K562 (cell line): ENCODE data around the gene HCFC1R1. TPM values are rescaled to one million over a fixed set of nuclear protein-coding genes. Genes with fewer than 3 reads are reported as not detected.
A peak's percentile ranks its signal among the peaks of the same experiment; 100 is the strongest.

Experiments
- polyA plus RNA-seq, 8 experiments: library from polyadenylated mRNA; depleted of rRNA in 4 of 8; stranded (reverse) in 5 of 8; unstranded in 3 of 8; fragments of >200 nt; fragmentation: Nextera tagmentation in 2 of 8; fragmentation: Illumina TruSeq in 1 of 8; extraction: Ambion mirVana in 2 of 8; extraction: Trizol in 1 of 8; gene quantifications; 2 replicates each; pipeline versions ENCODE4 v1.2.1 to v1.2.3, GENCODE V29; 2011 to 2014; ENCODE audit warnings: inconsistent platforms in 1 of 8, missing spikeins in 1 of 8
- total RNA-seq, 7 experiments: library from RNA; depleted of rRNA in 6 of 7; stranded (reverse); fragments of >200 nt in 6 of 7; fragmentation: Illumina TruSeq in 2 of 7; extraction: Trizol in 2 of 7; gene quantifications; 2 replicates each; pipeline versions ENCODE4 v1.2.1 to v1.2.3, GENCODE V29; 2011 to 2021; ENCODE audit warnings: low replicate concordance in 1 of 7
- TF ChIP-seq, protein P1 (sequence below): sonication (generic); formaldehyde crosslinking; IDR thresholded peaks from 2 replicates; pipeline ENCODE4 v1.8.0; 2023; ENCODE audit warnings: mild to moderate bottlenecking, missing genetic modification reagents
- TF ChIP-seq, protein P2 (sequence below), 2 experiments: fragments of 450-650 bp in 1 of 2; sonication (generic) in 1 of 2; formaldehyde crosslinking in 1 of 2; IDR thresholded peaks; 2 replicates each; pipeline versions ENCODE4 v1.7.1 to v1.9.0; 2016 to 2022; ENCODE audit warnings: inconsistent platforms in 1 of 2, mild to moderate bottlenecking in 1 of 2, missing genetic modification reagents in 1 of 2
- TF ChIP-seq, protein P3 (sequence below): fragments of 200-800 bp; sonication (Bioruptor generic); IDR thresholded peaks from 2 replicates; pipeline ENCODE4 v1.6.1; 2017; ENCODE audit warnings: missing genetic modification characterization, missing compliant biosample characterization
- TF ChIP-seq, protein P4 (sequence below): fragments of 200-800 bp; sonication (Bioruptor generic); IDR thresholded peaks from 2 replicates; pipeline ENCODE4 v1.6.1; 2016; ENCODE audit warnings: missing genetic modification characterization, missing compliant biosample characterization

HCFC1R1 gene
- total and polyA plus RNA-seq, 9 of the 15 experiments (the other 6 are each of a cell fraction or from before 2014, with no cell fraction given), result 2.2 to 29.0 (median 11.2) TPM

DNA sequence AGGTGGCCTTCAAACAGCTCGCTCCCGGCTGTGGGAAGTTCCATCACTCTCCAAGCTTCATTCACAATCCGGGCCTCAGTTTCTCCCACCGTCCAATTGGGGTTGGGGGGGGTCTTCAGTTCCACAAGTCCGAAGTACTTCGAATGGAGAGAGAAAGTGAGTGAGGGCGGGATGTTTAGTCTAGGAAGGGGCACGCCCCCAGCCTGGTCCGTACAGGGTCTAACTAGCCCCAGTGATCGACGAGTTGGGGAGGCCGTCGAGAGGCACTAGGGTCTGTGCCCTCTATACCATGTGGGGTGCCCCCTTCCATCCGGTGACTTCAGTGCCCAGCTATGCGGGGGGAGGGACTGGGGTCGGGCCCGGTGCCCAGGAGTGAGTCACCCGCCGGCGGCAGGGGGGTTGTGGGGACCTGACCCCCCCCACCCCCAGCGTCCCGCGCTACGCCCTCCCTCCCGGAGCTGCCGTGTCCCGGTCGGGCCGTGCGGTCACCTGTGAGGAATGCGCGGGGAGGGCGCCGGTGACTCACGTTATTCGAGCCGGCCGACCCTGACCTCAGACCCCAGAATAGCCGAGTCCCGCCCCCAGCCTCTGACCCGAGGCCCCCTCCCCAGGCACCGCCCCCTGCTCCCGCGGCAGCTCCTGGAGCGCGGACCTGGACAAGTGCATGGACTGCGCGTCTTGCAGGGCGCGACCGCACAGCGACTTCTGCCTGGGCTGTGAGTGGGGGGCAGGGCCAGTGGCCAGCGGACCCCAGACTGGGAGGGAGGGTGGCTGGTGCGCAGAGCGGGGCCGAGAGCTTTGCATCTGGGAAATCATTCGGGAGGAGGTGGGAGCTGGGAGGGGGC is 2.9 kb downstream of the HCFC1R1 start (continued):
- TF ChIP-seq, protein P1, sequence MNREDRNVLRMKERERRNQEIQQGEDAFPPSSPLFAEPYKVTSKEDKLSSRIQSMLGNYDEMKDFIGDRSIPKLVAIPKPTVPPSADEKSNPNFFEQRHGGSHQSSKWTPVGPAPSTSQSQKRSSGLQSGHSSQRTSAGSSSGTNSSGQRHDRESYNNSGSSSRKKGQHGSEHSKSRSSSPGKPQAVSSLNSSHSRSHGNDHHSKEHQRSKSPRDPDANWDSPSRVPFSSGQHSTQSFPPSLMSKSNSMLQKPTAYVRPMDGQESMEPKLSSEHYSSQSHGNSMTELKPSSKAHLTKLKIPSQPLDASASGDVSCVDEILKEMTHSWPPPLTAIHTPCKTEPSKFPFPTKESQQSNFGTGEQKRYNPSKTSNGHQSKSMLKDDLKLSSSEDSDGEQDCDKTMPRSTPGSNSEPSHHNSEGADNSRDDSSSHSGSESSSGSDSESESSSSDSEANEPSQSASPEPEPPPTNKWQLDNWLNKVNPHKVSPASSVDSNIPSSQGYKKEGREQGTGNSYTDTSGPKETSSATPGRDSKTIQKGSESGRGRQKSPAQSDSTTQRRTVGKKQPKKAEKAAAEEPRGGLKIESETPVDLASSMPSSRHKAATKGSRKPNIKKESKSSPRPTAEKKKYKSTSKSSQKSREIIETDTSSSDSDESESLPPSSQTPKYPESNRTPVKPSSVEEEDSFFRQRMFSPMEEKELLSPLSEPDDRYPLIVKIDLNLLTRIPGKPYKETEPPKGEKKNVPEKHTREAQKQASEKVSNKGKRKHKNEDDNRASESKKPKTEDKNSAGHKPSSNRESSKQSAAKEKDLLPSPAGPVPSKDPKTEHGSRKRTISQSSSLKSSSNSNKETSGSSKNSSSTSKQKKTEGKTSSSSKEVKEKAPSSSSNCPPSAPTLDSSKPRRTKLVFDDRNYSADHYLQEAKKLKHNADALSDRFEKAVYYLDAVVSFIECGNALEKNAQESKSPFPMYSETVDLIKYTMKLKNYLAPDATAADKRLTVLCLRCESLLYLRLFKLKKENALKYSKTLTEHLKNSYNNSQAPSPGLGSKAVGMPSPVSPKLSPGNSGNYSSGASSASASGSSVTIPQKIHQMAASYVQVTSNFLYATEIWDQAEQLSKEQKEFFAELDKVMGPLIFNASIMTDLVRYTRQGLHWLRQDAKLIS, result peak; percentile 35; the same call in 1 of the 2 replicates
- TF ChIP-seq, protein P2, sequence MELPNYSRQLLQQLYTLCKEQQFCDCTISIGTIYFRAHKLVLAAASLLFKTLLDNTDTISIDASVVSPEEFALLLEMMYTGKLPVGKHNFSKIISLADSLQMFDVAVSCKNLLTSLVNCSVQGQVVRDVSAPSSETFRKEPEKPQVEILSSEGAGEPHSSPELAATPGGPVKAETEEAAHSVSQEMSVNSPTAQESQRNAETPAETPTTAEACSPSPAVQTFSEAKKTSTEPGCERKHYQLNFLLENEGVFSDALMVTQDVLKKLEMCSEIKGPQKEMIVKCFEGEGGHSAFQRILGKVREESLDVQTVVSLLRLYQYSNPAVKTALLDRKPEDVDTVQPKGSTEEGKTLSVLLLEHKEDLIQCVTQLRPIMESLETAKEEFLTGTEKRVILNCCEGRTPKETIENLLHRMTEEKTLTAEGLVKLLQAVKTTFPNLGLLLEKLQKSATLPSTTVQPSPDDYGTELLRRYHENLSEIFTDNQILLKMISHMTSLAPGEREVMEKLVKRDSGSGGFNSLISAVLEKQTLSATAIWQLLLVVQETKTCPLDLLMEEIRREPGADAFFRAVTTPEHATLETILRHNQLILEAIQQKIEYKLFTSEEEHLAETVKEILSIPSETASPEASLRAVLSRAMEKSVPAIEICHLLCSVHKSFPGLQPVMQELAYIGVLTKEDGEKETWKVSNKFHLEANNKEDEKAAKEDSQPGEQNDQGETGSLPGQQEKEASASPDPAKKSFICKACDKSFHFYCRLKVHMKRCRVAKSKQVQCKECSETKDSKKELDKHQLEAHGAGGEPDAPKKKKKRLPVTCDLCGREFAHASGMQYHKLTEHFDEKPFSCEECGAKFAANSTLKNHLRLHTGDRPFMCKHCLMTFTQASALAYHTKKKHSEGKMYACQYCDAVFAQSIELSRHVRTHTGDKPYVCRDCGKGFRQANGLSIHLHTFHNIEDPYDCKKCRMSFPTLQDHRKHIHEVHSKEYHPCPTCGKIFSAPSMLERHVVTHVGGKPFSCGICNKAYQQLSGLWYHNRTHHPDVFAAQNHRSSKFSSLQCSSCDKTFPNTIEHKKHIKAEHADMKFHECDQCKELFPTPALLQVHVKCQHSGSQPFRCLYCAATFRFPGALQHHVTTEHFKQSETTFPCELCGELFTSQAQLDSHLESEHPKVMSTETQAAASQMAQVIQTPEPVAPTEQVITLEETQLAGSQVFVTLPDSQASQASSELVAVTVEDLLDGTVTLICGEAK (IDR thresholded peaks at IDR 0.05), result no peak
- TF ChIP-seq, protein P2 (CRISPR knock-in tag; IDR thresholded peaks at IDR 0.05), result no peak; the same call in 1 of the 2 replicates
- TF ChIP-seq, protein P3, sequence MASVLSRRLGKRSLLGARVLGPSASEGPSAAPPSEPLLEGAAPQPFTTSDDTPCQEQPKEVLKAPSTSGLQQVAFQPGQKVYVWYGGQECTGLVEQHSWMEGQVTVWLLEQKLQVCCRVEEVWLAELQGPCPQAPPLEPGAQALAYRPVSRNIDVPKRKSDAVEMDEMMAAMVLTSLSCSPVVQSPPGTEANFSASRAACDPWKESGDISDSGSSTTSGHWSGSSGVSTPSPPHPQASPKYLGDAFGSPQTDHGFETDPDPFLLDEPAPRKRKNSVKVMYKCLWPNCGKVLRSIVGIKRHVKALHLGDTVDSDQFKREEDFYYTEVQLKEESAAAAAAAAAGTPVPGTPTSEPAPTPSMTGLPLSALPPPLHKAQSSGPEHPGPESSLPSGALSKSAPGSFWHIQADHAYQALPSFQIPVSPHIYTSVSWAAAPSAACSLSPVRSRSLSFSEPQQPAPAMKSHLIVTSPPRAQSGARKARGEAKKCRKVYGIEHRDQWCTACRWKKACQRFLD (CRISPR knock-in tag), result 0 out of 2 replicates have a peak, but pooled peaks have one; percentile 43
- TF ChIP-seq, protein P4, sequence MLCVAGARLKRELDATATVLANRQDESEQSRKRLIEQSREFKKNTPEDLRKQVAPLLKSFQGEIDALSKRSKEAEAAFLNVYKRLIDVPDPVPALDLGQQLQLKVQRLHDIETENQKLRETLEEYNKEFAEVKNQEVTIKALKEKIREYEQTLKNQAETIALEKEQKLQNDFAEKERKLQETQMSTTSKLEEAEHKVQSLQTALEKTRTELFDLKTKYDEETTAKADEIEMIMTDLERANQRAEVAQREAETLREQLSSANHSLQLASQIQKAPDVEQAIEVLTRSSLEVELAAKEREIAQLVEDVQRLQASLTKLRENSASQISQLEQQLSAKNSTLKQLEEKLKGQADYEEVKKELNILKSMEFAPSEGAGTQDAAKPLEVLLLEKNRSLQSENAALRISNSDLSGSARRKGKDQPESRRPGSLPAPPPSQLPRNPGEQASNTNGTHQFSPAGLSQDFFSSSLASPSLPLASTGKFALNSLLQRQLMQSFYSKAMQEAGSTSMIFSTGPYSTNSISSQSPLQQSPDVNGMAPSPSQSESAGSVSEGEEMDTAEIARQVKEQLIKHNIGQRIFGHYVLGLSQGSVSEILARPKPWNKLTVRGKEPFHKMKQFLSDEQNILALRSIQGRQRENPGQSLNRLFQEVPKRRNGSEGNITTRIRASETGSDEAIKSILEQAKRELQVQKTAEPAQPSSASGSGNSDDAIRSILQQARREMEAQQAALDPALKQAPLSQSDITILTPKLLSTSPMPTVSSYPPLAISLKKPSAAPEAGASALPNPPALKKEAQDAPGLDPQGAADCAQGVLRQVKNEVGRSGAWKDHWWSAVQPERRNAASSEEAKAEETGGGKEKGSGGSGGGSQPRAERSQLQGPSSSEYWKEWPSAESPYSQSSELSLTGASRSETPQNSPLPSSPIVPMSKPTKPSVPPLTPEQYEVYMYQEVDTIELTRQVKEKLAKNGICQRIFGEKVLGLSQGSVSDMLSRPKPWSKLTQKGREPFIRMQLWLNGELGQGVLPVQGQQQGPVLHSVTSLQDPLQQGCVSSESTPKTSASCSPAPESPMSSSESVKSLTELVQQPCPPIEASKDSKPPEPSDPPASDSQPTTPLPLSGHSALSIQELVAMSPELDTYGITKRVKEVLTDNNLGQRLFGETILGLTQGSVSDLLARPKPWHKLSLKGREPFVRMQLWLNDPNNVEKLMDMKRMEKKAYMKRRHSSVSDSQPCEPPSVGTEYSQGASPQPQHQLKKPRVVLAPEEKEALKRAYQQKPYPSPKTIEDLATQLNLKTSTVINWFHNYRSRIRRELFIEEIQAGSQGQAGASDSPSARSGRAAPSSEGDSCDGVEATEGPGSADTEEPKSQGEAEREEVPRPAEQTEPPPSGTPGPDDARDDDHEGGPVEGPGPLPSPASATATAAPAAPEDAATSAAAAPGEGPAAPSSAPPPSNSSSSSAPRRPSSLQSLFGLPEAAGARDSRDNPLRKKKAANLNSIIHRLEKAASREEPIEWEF (CRISPR knock-in tag), result no peak
